ENCODE data around the gene P3H1.

DNA sequence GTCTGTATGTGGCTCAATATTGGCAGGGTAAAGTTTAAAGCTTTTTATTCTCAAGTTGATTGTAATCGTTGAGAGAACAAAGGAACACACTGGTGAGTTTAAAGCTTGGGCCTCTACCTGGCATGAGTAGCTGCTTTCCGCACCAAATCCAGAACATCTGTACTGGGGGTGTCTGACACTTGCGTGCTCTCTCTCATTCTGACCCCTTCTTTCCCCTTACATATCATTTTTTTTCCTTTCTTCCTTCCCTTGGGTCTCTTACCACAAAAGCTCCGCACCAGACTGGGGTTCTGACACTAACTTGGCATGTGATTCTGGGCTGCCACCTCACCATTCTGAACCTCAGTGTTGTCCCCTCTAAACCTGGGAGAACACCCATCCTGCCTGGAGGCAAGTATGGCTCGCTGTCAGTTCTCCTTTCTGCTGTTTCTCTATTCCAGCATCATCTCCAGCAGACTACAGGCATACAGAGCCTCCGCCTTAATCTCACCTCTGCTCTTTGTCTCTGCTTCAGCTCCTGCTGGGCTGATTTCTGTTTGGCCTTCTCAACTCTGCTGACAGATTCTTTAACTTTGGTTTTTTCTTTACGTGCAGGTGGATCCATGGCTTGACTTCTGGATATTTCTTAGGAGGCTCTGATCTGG, 49.2 kb upstream of the P3H1 start:
- TF ChIP-seq, protein P1, sequence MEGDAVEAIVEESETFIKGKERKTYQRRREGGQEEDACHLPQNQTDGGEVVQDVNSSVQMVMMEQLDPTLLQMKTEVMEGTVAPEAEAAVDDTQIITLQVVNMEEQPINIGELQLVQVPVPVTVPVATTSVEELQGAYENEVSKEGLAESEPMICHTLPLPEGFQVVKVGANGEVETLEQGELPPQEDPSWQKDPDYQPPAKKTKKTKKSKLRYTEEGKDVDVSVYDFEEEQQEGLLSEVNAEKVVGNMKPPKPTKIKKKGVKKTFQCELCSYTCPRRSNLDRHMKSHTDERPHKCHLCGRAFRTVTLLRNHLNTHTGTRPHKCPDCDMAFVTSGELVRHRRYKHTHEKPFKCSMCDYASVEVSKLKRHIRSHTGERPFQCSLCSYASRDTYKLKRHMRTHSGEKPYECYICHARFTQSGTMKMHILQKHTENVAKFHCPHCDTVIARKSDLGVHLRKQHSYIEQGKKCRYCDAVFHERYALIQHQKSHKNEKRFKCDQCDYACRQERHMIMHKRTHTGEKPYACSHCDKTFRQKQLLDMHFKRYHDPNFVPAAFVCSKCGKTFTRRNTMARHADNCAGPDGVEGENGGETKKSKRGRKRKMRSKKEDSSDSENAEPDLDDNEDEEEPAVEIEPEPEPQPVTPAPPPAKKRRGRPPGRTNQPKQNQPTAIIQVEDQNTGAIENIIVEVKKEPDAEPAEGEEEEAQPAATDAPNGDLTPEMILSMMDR (IDR thresholded peaks at IDR 0.05): no peak
- TF ChIP-seq POLR2A (IDR thresholded peaks at IDR 0.05): no peak

Data from uterus (tissue), 2 donors.